Prostate gland (tissue), 2 donors: ENCODE results near the gene CDC27.

Source experiments
- CTCF ChIP-seq, 4 experiments: fragments of 200-600 bp in 2 of 4; fragments of 450-650 bp in 2 of 4; sonication (generic) in 2 of 4; IDR thresholded peaks; 1 replicate in 3 of 4; 2 replicates in 1 of 4; pipeline ENCODE4 v1.5.1; 2016 to 2019; ENCODE audit warnings: antibody characterized with exemption in 4 of 4, mild to moderate bottlenecking in 2 of 4, moderate library complexity in 2 of 4
- POLR2A ChIP-seq: fragments of 450-650 bp; IDR thresholded peaks from one replicate; pipeline ENCODE4 v1.6.1; 2016; ENCODE audit warnings: antibody characterized with exemption, mild to moderate bottlenecking

- no peak for TF ChIP-seq CTCF (IDR thresholded peaks at IDR 0.05)
- no peak for TF ChIP-seq POLR2A
Measured at GRCh38 chr17:47204722-47205418, 15.8 kb upstream of the CDC27 start.
